HG03095 (cell line): ENCODE measurements around the gene RNASE8.
"Not testable (repeated sequence)": the region's sequence is repeated elsewhere in the genome, so short reads cannot be mapped to it uniquely, and the experiment has no call there.

Experiments
- ATAC-seq: cut with Tn5 transposase; IDR thresholded peaks from one replicate; pipeline ENCODE4 v1.9.1; 2021; ENCODE audit warnings: moderate library complexity; ENCODE audit not compliant: unreplicated experiment

Gene RNASE8, protein sequence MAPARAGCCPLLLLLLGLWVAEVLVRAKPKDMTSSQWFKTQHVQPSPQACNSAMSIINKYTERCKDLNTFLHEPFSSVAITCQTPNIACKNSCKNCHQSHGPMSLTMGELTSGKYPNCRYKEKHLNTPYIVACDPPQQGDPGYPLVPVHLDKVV

DNA sequence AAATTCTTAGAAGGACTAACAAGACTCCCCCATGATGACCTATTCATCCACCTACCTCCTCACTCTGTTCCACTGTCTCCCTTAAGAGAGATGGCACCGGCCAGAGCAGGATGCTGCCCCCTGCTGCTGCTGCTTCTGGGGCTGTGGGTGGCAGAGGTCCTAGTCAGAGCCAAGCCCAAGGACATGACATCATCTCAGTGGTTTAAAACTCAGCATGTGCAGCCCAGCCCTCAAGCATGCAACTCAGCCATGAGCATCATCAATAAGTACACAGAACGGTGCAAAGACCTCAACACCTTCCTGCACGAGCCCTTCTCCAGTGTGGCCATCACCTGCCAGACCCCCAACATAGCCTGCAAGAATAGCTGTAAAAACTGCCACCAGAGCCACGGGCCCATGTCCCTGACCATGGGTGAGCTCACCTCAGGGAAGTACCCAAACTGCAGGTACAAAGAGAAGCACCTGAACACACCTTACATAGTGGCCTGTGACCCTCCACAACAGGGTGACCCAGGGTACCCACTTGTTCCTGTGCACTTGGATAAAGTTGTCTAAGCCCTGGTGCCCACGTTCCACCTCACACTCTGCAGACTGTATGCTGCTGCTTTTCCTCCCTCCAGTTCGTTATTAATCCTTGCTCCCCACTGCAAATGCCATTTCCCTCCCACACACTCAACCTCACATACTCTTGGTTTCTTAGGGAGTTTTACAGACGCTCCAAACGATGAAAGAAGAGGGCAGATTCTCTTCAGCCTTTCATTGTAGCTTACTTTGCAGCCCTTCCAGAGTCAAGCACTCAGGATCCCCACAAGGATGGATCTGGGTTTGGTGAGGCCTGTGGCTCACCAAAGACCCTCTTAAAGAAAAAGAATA is at the start of gene RNASE8:
Gene RNASE8 (plus strand): TSS at position 20 of the 873 bp plus-strand sequence. CDS start 71 bp downstream, at position 91.
- ATAC-seq = no peak

- not testable (repeated sequence) for ATAC-seq
These were observed 47.9 kb upstream of the RNASE8 start for GRCh38 chr14:21009721-21010120.

- no peak for ATAC-seq
These were observed 46.5 kb upstream of the RNASE8 start for GRCh38 chr14:21011136-21011535.

- peak; percentile 66 for ATAC-seq
These were observed 42.8 kb upstream of the RNASE8 start for GRCh38 chr14:21014761-21015190.

DNA sequence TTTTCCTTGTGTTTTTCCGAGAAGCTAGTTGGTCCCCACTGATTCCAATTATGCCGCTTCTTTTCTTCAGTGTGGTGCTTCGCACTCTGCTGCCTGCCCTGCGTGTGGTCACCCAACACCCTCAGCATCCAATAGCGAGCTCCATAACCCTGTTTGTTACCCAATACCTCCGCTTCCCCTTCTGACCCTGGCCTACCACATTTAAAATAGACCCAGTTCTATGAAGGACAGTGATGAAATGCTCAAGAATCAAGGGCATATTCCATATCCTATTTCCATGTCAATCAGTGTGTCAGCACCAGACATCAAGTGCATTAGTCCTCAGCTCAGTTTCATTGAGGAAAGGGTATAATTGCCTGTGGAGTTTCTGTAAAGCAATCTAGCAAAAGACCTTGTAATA is 42.3 kb upstream of the RNASE8 start:
- no peak for ATAC-seq

DNA sequence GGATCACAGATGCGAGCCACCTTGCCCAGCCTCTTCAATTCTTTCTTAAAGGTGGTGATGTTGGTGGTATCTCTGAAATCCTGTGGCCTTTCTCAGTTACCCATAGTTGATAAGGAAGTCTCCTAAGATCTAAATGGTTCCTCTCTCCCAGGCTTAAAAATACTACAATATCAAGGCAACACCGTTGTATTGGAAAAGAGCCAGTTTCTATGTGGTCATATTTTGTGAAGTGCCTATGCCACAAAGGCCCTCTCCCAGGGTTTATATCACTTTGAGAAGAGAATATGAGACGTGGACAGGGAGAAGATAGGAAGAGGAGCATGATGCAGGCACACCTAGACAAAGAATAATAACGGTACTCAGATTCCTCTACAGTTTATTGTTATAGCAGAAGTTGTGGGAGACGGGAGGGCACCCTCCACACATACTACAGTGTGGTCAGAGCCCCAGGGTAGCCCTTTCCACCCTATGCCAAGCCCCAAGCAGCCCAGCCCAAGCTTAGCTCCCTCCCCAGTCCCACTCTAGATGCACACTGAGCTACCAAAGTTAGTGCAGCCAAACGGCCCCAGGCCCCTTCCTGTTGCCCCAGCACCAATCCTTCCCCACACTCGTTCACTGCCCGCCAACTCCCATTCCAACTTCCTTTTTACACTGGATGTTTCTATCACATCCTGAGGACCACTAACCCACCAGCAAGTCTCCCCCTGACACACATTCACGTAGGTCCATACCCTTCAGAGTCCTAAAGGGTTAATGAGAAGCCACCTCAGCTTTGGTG is 41.0 kb upstream of the RNASE8 start:
- ATAC-seq = no peak

DNA sequence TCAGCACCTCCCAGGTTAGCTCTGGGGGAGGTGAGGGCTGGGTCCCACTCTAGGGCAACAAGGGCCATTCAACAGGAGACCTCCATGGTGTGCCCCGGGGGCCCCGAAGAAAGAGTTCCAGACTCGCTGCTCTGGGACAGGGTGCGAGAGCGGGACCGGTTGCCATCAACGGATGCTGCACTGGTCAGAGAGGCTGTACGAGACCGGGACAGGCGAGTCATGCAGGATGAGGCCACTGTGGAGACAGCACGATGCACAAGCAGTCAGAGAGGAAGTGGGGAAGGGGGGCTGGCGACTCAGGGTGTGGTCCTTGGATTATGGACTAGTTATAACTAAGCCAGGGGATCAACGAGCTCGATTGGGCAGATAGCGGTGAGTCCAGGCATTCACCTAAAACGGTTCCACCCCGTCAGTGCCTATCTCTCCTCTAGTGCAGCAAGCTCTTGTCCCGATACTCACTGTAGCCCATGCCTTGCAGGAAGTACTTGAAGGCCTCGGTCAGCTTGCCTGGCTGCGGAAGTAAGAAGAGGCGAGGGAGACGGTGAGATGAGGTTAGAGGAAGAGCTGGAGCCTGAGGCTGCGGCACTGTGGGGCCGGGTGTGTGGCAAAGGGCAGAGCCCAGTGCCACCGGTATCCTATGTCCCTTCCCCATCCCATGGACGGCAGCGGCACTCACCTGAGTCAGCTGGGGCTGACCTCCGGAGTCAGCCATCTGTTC is 39.9 kb upstream of the RNASE8 start:
- ATAC-seq = no peak

GRCh38 chr14:21018286-21018685 is 39.3 kb upstream of the RNASE8 start:
- no peak for ATAC-seq

DNA sequence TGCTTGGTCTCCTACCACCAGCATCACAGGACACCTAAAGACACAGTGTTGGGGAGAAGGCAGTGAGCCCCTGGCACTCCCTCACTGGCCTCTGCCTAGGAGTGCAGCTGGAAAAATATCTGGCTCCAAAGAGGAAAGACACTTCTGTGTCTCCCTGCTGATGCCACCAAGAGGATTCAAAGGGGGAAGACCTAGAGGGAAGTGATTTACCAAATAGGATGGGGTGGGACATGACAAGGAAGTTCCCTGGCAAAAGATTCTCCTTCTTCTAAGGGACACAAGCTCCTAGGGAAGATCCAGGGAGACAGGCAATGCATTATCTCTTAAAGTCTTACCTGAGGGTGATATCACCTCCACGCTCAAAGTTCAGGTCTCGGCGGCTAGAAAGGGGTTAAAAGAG is 38.8 kb upstream of the RNASE8 start:
- no peak for ATAC-seq

DNA sequence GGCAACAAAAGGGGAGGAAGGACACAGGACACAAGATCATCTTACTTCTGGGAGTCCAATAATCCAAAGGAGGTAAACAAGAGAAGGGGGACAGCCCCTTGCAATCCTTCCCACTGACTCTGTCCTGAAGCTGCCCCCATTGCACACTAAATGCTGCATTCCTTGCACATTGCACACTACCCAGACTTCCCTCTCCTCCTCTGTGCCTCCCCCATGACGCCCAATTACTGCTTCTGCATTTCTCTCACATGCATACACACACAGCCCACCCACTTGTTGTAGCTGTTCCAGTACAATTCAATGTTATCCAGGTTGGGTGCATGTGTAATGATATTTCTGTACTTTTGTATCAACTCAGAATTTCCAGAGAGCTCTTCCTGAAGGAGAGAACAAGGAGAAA is 38.3 kb upstream of the RNASE8 start:
- ATAC-seq = no peak

DNA sequence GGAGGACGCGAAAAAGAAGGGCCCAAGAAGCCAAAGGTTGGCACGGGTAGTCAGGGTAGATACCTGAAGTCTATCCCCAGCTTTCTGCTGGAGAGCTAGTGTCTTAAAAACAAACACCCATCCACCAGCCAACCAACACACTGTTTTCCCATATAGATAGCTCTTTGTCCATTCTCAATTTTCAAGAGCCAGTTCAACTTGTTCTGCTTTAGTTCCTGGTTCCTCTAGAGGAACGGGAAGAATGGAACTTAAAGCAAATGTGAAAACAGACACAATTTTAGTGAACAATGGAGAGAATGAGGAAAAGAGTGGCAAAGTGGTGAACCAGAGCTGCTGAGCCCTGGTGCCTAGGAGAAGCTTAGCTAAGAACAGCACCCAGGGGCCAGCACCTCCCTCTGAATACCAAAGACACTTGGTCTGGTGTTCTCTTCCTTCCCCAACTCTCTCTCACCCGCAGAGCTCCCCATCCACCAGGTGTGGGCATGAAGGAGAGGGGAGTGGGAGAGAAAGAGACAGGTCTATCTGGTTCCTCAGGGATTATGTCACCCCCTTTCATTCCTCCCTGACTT is 36.6 kb upstream of the RNASE8 start:
- ATAC-seq = no peak

- ATAC-seq = no peak
These were observed 34.9 kb upstream of the RNASE8 start for GRCh38 chr14:21022686-21023085.

- no peak for ATAC-seq
These were observed 34.4 kb upstream of the RNASE8 start for GRCh38 chr14:21023174-21023573.

DNA sequence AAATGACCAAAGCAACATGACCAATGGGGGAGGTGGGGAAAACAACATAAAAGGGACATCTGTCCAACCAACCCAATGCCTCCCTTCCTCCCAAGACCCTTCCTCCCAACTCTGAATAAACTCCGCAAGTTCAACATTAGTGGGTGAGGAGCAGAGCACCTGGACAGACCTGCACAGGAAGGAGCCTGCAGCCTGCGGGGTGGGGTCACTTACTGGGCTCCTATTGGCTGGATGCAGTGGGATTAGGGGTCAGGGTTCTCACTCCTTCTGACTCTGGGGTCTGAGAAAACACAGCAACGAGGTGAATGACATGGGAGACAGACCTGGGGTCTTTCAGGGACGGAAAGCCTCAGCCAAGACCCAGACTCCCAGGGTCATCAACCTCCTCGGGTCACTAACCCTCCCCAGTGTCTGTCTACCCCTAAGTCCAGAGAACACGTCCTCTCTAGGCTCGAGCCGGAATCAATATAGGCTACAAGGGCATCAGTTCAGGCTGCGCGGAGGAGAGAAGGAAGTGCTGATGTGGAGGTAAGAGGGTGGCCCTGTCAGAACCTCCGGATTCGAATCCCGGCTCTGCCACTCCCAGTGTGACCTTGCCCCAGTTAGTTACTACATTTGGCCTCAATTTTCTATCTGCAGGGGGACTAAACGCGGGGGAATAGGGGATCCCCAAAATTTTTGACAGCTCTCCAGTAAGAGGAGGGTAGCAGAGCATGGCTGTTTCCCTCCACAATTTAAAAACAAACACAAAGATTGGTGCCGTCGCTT is 33.6 kb upstream of the RNASE8 start:
- no peak for ATAC-seq

DNA sequence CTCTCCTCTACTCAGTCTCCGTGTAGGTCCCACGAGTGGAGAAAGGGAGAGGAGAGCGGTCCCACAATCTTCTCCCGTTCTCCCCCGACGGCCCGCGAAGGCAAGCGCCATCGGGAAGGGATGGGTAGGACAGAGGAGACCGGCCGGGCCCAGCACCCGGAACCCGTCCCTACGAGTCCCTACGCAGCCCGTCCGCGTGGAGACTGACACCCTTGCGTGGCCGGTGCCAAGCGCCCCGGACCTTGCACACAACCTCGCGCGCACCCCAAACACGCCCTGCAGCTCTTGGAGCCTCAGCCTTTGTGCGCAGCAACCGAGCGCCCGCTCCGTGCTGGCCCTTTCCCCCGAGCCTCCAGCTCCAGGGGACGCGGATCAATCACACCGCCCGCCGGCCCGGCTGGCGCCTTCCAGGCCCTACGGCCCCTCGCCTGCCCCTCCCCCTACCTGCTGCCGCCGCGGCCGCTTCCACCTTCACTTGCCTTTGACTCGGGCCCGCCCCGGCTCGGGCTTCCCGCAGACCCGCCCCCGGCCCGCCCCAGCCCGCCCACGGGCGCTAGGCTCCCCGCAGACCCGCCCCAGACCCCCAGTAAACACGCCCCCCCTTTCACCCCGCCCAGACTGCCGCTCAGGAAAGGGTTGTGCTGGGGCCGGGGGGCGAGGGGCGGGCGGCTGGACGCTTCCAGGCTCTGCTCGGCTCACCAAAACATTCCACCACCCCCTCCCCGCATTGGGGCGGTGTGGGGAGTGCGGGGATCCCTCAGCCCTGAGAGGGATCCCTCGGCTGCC is 32.8 kb upstream of the RNASE8 start, which contains the start of gene NDRG2:
Gene NDRG2 (minus strand): TSS at position 477 of the 786 bp plus-strand sequence. CDS start 1,746 bp downstream, outside the sequence.
- no peak for ATAC-seq

- ATAC-seq = no peak
These were observed 32.0 kb upstream of the RNASE8 start for GRCh38 chr14:21025371-21026273.

- ATAC-seq = no peak
These were observed 31.2 kb upstream of the RNASE8 start for GRCh38 chr14:21026274-21026987.
